NB4 (cell line): ENCODE measurements around the gene BIN1.
"Not testable (repeated sequence)": the region's sequence is repeated elsewhere in the genome, so short reads cannot be mapped to it uniquely, and the experiment has no call there.

ENCODE experiments used
- DNase-seq: peaks from one replicate; pipeline ENCODE4 v3.0.0; 2010; ENCODE audit warnings: low read depth
- H3K4me3 ChIP-seq: one replicate; pipeline ENCODE4 v1.5.1; 2011; ENCODE audit warnings: mild to moderate bottlenecking, low read depth, low read length, moderate library complexity
- MAX ChIP-seq: IDR thresholded peaks from 2 replicates; pipeline ENCODE4 v1.6.1; 2011; ENCODE audit warnings: low read depth, low read length
- MYC ChIP-seq: IDR thresholded peaks from 2 replicates; pipeline ENCODE4 v1.6.1; 2011; ENCODE audit warnings: low read depth, low read length
- POLR2A ChIP-seq: IDR thresholded peaks from 2 replicates; pipeline ENCODE4 v1.6.1; 2011; ENCODE audit warnings: mild to moderate bottlenecking; ENCODE audit not compliant: insufficient read length; ENCODE audit errors: extremely low read depth
- TF ChIP-seq, protein P1 (sequence below): IDR thresholded peaks from one replicate; pipeline ENCODE4 v1.5.1; 2012; ENCODE audit warnings: low read depth, low read length

Gene BIN1

GRCh38 chr2:127122361-127123027 lies 15.5 kb upstream of the BIN1 start:
- no peak for DNase-seq
- no peak overlapping the region for H3K4me3 ChIP-seq
- TF ChIP-seq, protein P1, sequence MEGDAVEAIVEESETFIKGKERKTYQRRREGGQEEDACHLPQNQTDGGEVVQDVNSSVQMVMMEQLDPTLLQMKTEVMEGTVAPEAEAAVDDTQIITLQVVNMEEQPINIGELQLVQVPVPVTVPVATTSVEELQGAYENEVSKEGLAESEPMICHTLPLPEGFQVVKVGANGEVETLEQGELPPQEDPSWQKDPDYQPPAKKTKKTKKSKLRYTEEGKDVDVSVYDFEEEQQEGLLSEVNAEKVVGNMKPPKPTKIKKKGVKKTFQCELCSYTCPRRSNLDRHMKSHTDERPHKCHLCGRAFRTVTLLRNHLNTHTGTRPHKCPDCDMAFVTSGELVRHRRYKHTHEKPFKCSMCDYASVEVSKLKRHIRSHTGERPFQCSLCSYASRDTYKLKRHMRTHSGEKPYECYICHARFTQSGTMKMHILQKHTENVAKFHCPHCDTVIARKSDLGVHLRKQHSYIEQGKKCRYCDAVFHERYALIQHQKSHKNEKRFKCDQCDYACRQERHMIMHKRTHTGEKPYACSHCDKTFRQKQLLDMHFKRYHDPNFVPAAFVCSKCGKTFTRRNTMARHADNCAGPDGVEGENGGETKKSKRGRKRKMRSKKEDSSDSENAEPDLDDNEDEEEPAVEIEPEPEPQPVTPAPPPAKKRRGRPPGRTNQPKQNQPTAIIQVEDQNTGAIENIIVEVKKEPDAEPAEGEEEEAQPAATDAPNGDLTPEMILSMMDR, result no peak
- no peak for TF ChIP-seq POLR2A

- DNase-seq, result no peak
- H3K4me3 ChIP-seq, result no peak overlapping the region
- TF ChIP-seq MAX, result no peak
- TF ChIP-seq, protein P1, result no peak
- no peak for TF ChIP-seq MYC
- no peak for TF ChIP-seq POLR2A
Observed at GRCh38 chr2:127121776-127122176, 14.8 kb upstream of the BIN1 start.

DNA sequence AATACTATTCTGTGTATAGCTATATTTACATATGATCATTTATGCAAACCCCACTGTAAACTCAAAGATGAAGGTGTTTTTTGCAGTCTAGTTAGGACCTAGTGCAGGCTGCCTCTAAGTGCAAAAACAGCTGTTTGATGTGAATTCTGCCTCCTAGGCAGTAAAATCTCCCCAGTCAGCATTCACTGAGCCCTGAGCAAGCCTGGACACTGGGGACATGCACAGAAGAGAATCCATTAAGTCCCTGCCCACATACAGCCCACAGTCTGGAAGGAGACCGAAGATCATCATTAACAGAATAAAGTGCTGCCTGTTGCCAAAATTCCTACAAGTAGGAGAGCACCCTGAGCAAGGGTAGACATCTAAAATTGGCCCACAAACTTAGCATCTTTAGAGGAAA lies 14.4 kb upstream of the BIN1 start:
- TF ChIP-seq, protein P1, result no peak
- TF ChIP-seq MYC (no peak), POLR2A (no peak), MAX (no peak)
- no peak overlapping the region for H3K4me3 ChIP-seq
- DNase-seq, result no peak

- not testable (repeated sequence) for H3K4me3 ChIP-seq, DNase-seq
Observed at GRCh38 chr2:127120408-127120807, 13.5 kb upstream of the BIN1 start.

DNA sequence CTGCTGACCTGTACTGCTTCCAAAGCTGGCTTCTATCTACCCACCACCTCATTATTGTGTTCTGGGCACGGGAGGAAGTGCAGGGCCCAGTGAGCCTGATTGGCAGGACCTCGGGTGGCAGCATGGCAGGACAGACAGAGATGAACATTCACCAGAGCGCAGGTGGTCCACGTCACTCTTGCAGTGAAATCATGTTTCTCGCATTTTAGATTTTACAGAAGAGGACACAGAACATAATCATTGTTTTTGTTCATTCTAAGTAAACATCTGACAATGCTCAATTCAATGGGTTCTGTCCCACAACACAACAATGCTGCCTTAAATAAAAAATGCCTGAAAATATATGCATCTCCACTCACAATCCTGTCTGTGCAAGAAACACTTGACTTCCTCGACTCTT lies 11.5 kb upstream of the BIN1 start:
- TF ChIP-seq POLR2A (no peak), MYC (no peak), MAX (no peak)
- TF ChIP-seq, protein P1, result no peak
- no peak for DNase-seq
- H3K4me3 ChIP-seq, result no peak overlapping the region

DNA sequence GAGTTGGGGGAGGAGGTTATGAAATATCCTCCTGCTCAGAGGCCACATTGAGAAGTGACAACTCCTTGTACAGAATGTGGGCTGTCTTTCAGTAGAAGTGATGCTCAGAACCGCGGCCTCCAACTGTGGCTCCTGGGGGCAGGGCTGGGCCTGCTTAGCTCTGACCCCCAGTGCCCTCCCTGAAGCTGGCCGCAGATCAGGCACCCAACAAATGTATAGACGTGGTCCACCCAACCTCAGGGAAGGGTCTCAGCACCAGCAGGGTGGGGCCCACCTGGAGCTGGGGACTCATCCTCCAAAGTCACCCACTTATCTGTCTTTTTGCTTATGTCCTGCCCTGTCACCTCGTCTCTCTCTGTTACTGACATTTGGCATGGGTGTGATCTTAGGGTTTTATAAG lies 11.1 kb upstream of the BIN1 start:
- DNase-seq, result no peak
- TF ChIP-seq POLR2A (no peak), MYC (no peak), MAX (no peak)
- TF ChIP-seq, protein P1, result no peak
- H3K4me3 ChIP-seq, result no peak overlapping the region
